ENCODE measurements around the gene FH. TPM values are rescaled to one million over a fixed set of nuclear protein-coding genes. Genes with fewer than 3 reads are reported as not detected.

FH gene
- 80.6 and 87.9 TPM in 2 replicates for total RNA-seq (2014; rRNA removed; shearing (Covaris generic))

GRCh38 chr1:241519308-241520079 is at the start of gene FH:
Gene FH, minus strand, starts transcription at chr1:241519755. Its CDS starts 33 bp downstream, at chr1:241519722.
- H3K27me3 ChIP-seq (replicated peaks) = peaks cover 5% of the 10 kb centered on the region
- peak within 1 kb of the TSS; percentile 70 for H3K4me3 ChIP-seq
- H3K27ac ChIP-seq = peak within 1 kb of the TSS; percentile 27
- H3K4me1 ChIP-seq (replicated peaks) = no peaks in the 10 kb centered on the region
- H3K36me3 ChIP-seq = peaks cover 13% of the 10 kb centered on the region
- no peaks in the 10 kb centered on the region for H3K9me3 ChIP-seq (replicated peaks)
- DNase-seq (ENCODE audit: low read depth in 1 of 2, low spot score in 2 of 2) = peak; percentile 92 to 96

DNA sequence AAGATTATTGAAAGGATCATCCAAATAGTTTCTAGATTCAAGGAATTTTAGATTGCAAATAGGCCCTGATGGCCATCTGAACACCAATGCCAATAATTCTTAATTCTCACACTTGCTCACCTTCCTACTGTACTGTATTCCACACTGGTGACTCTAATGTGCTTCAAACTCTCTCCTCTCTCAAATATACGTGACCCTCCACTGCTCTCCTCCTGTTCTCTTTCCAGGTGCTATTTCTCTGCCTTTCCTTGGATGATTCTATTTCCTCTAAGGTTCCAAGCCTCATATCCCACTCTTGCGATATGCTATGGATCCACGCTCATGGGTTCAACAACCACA is 41.3 kb upstream of the FH start:
- Histone ChIP-seq H3K4me1 (replicated peaks) (no peaks in the 10 kb centered on the region), H3K9me3 (replicated peaks) (no peaks in the 10 kb centered on the region), H3K36me3 (no peaks in the 10 kb centered on the region), H3K27ac (no peak overlapping the region), H3K4me3 (no peak overlapping the region), H3K27me3 (replicated peaks) (peaks cover 5% of the 10 kb centered on the region)
- DNase-seq (ENCODE audit: low read depth in 1 of 2, low spot score in 2 of 2) = no peak

- Histone ChIP-seq H3K4me1 (replicated peaks) (no peaks in the 10 kb centered on the region), H3K27ac (no peak overlapping the region), H3K9me3 (replicated peaks) (no peaks in the 10 kb centered on the region), H3K36me3 (no peaks in the 10 kb centered on the region), H3K4me3 (no peak overlapping the region), H3K27me3 (replicated peaks) (peaks cover 5% of the 10 kb centered on the region)
- DNase-seq (ENCODE audit: low read depth in 1 of 2, low spot score in 2 of 2) = no peak
Measured at GRCh38 chr1:241560146-241560848, 40.7 kb upstream of the FH start.

GRCh38 chr1:241557551-241558193 is 38.1 kb upstream of the FH start:
- peaks cover 2% of the 10 kb centered on the region for H3K27me3 ChIP-seq (replicated peaks)
- H3K27ac ChIP-seq = no peak overlapping the region
- H3K36me3 ChIP-seq = no peaks in the 10 kb centered on the region
- no peaks in the 10 kb centered on the region for H3K9me3 ChIP-seq (replicated peaks)
- H3K4me3 ChIP-seq = no peak overlapping the region
- DNase-seq (ENCODE audit: low read depth in 1 of 2, low spot score in 2 of 2) = no peak
- H3K4me1 ChIP-seq (replicated peaks) = no peaks in the 10 kb centered on the region

GRCh38 chr1:241557031-241557430 is 37.5 kb upstream of the FH start:
- Histone ChIP-seq H3K36me3 (no peaks in the 10 kb centered on the region), H3K27me3 (replicated peaks) (peaks cover 2% of the 10 kb centered on the region), H3K9me3 (replicated peaks) (no peaks in the 10 kb centered on the region), H3K4me1 (replicated peaks) (no peaks in the 10 kb centered on the region), H3K27ac (no peak overlapping the region), H3K4me3 (no peak overlapping the region)
- no peak for DNase-seq (ENCODE audit: low read depth in 1 of 2, low spot score in 2 of 2)

DNA sequence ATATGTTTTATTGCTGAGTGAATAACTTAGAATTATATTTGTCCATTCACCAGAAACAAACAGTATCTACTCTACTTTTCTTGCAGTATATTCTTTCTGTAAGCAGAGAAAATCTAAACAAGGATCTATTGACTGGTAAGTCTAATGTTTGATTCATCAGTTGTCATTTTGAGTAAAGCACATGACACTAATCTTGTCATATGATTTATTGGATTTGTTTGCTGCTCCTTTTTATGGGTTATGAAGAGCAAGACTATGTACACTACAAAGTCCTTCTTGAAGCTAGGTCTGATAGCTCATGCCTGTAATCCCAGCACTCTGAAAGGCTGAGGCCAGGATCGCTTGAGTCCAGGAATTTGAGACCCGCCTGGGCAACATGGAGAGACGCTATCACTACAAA is 36.0 kb upstream of the FH start:
- no peak overlapping the region for H3K27ac ChIP-seq
- no peaks in the 10 kb centered on the region for H3K4me1 ChIP-seq (replicated peaks)
- H3K27me3 ChIP-seq (replicated peaks) = peaks cover 2% of the 10 kb centered on the region; the same call in 1 of the 2 replicates
- H3K9me3 ChIP-seq (replicated peaks) = no peaks in the 10 kb centered on the region
- no peak for DNase-seq (ENCODE audit: low read depth in 1 of 2, low spot score in 2 of 2)
- no peak overlapping the region for H3K4me3 ChIP-seq
- H3K36me3 ChIP-seq = no peaks in the 10 kb centered on the region

DNA sequence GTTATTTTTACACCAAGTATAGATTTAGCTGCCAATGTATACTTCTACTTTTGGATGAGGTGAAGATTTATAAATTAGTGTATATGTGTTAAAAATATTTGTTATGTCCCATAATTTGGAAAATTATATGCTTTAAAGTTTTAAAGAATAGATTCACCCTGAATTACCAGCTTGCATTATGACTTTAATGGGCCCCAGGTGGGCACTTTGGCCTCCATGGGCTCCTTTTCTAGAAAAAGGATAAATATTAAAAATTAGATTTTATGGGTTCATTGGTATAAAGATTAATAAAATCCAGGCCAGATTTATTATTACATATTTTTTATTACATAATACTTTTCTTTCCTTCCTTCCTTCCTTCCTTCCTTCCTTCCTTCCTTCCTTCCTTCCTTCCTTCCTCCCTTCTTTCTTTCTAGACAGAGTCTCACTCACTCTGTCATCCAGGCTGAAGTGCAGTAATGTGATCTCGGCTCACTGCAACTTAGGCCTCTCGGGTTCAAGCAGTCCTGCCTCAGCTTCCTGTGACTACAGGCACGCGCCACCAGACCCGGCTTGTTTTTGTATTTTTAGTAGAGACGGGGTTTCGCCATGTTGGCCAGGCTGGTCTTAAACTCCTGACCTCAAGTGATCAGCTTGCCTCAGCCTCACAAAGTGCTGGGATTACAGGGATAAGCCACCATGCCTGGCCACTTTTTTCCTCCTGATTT is 34.5 kb upstream of the FH start:
- Histone ChIP-seq H3K27me3 (replicated peaks) (peaks cover 2% of the 10 kb centered on the region; the same call in 1 of the 2 replicates), H3K9me3 (replicated peaks) (no peaks in the 10 kb centered on the region), H3K27ac (no peak overlapping the region), H3K4me3 (no peak overlapping the region), H3K36me3 (no peaks in the 10 kb centered on the region), H3K4me1 (replicated peaks) (no peaks in the 10 kb centered on the region)
- no peak for DNase-seq (ENCODE audit: low read depth in 1 of 2, low spot score in 2 of 2)

GRCh38 chr1:241551759-241552638 is 32.4 kb upstream of the FH start:
- DNase-seq (ENCODE audit: low read depth in 1 of 2, low spot score in 2 of 2) = no peak
- H3K36me3 ChIP-seq = no peaks in the 10 kb centered on the region
- H3K9me3 ChIP-seq (replicated peaks) = no peaks in the 10 kb centered on the region
- no peak overlapping the region for H3K4me3 ChIP-seq
- no peaks in the 10 kb centered on the region for H3K27me3 ChIP-seq (replicated peaks)
- H3K27ac ChIP-seq = no peak overlapping the region
- no peaks in the 10 kb centered on the region for H3K4me1 ChIP-seq (replicated peaks)

DNA sequence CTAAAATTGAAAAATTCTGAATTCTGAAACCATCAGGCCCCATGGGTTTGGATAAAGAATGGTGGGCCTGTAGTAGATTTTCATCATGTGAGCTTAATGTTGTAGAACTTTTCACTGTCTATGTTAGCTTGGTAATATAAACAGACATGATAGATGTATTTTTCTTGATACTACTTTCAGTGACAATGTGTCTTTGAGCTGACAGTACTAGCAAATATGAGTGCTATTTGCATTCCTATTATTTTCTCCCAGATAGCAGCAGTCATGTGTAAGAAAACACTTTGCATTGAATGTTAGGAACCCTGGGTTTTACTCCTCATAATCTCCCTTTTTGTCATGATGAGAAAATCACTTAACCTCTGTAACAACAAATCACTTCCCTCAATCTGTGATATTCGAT is 30.8 kb upstream of the FH start:
- no peak for DNase-seq (ENCODE audit: low read depth in 1 of 2, low spot score in 2 of 2)
- Histone ChIP-seq H3K27me3 (replicated peaks) (no peaks in the 10 kb centered on the region), H3K36me3 (no peaks in the 10 kb centered on the region), H3K9me3 (replicated peaks) (no peaks in the 10 kb centered on the region), H3K4me1 (replicated peaks) (no peaks in the 10 kb centered on the region), H3K4me3 (no peak overlapping the region), H3K27ac (no peak overlapping the region)

DNA sequence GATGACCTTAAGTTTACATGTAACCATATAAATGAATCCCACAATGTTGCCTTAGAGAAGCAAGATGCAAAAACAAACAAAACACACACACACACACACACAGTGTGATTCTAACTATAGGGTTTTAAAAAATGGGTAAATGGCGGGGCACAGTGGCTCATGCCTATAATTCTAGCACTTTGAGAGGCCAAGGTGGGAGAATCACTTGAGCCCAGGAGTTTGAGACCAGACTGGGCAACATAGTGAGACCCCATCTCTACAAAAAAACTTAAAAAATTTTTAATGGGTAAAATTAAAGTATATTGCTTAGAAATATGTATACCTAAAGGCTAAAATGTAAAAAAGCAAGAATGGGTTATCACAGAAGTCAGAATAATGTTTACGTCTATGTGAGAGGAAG is 28.5 kb upstream of the FH start:
- no peaks in the 10 kb centered on the region for H3K4me1 ChIP-seq (replicated peaks)
- H3K27me3 ChIP-seq (replicated peaks) = no peaks in the 10 kb centered on the region
- DNase-seq (ENCODE audit: low read depth in 1 of 2, low spot score in 2 of 2) = no peak
- no peak overlapping the region for H3K27ac ChIP-seq
- H3K9me3 ChIP-seq (replicated peaks) = no peaks in the 10 kb centered on the region
- H3K4me3 ChIP-seq = no peak overlapping the region
- no peaks in the 10 kb centered on the region for H3K36me3 ChIP-seq

DNA sequence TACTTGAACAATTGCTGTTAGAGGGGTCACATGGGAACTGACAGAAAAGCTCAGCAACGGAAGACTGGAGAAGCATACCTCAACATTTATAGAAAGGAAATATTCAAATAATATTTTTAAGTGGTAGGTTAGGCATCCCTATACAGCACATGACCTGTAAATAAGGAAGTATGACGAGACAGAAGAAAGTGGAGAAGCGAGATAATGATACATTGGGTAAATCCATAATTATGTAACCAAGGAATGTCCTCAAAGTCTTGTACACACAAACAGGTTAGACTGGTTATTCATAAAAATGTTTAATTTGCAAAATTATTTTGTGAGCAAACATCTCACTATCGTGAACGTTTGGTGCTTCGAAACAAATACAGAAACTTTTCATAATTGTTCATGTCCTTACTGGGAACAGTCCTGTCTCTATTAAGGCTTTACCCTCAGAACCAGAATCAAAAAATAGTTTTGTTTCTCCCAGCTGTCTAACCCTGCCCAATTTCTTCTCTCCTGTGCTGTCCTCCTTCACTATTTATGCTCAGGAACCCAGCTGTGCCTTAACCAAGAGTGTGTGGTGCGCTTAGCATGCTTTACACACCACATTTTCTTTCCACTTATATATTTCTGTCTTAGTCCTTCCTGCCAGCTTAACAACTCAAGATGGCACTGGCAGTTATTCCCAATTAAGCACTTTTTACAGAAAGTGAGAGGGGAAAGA is 22.8 kb upstream of the FH start:
- no peaks in the 10 kb centered on the region for H3K27me3 ChIP-seq (replicated peaks)
- DNase-seq (ENCODE audit: low read depth in 1 of 2, low spot score in 2 of 2) = no peak
- no peak overlapping the region for H3K4me3 ChIP-seq
- H3K36me3 ChIP-seq = no peaks in the 10 kb centered on the region
- H3K27ac ChIP-seq = no peak overlapping the region
- H3K4me1 ChIP-seq (replicated peaks) = no peaks in the 10 kb centered on the region
- no peaks in the 10 kb centered on the region for H3K9me3 ChIP-seq (replicated peaks)

DNA sequence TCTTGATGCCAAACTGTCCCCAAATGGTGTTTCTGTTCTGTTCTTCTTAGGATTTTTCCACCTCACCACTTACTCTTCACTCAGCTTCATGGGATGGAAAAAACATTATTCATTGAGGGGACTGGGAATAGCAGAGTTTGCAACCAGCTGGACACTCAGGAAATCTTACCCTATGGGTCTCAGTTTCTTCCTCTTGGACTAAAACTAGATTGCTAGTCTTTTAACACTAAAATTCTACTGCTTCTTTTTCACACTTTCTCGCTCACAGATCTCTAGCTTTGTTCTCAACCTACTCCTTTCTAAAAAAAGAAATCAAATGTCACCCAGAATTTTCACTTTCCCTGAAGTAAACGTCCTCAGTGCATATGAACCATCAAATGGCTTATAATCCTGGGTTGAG is 17.4 kb upstream of the FH start:
- Histone ChIP-seq H3K27ac (no peak overlapping the region), H3K27me3 (replicated peaks) (peaks cover 9% of the 10 kb centered on the region; the same call in 1 of the 2 replicates), H3K9me3 (replicated peaks) (no peaks in the 10 kb centered on the region), H3K4me3 (no peak overlapping the region), H3K4me1 (replicated peaks) (no peaks in the 10 kb centered on the region), H3K36me3 (no peaks in the 10 kb centered on the region)
- no peak for DNase-seq (ENCODE audit: low read depth in 1 of 2, low spot score in 2 of 2)
